ENCODE data around the gene FBXL13. TPM values are rescaled to one million over a fixed set of nuclear protein-coding genes. Genes with fewer than 3 reads are reported as not detected.

FBXL13 gene
- total and polyA plus RNA-seq, 10 of the 15 experiments (the other 5 are each of a cell fraction or from before 2014, with no cell fraction given), result 0.08 to 0.95 (median 0.28) TPM; not detected in 2

DNA sequence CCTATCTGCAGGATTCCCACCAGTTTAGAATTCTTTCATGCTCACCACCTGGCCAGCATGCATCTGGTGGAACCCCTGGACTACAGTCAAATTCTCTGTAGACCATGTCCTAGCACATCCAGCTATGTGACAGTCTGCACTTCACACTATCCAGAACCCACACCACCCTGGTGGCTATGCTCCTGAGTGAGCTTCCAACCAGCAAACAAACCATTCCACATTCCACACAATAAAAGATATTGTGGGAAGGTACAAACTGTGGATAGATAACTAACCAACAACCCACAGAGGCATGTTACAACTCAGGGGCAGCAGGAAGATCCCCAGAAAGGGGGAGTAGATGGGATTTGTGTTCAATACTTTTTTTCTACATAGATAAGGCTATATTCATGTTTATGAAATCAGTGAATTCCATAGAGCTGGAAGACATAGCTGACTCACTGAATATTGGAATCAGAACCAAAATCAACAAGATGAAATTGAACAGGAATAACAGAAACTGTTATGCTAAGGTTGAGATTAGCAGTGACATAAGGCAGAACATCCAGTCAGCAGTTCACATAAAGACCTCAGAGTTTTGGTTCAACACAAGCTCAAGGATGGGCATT is 89.3 kb downstream of the FBXL13 start:
- no peaks in the 10 kb centered on the region; a peak in 1 of 4 replicates for H3K27me3 ChIP-seq (replicated peaks in 1 of 2; ENCODE audit: control insufficient read depth in 2 of 2, insufficient read depth in 2 of 2, low read length in 1 of 2)
- RAD21 ChIA-PET (ENCODE audit: unreplicated experiment), result no interaction called here
- ATAC-seq (no peak), FAIRE-seq (no peak), DNase-seq (ENCODE audit: low read depth, low spot score) (no peak)
- no peak overlapping the region for H3K27ac ChIP-seq (ENCODE audit: control insufficient read depth, insufficient read depth)
- no peaks in the 10 kb centered on the region for H3K36me3 ChIP-seq (ENCODE audit: control insufficient read depth in 2 of 2, insufficient read depth in 2 of 2, low read length in 1 of 2)
- no peak overlapping the region for H3K4me3 ChIP-seq
- H3K9me3 ChIP-seq (replicated peaks; ENCODE audit: control insufficient read depth, insufficient read depth, low read length), result no peaks in the 10 kb centered on the region
- intact Hi-C loops (cut with micrococcal nuclease; ENCODE audit: unreplicated experiment) (no loop called here), in situ Hi-C loops (cut with MboI) (no loop called here)
- CTCF ChIA-PET, result interaction anchor here (0.8 kb wide), 1 partner anchor 77 kb away, joined by 5 read pairs; no protein-coding TSS in a partner anchor
- H3K9ac ChIP-seq (ENCODE audit: control insufficient read depth, insufficient read depth, low read length), result no peak overlapping the region
- TF ChIP-seq ATF2 (IDR thresholded peaks at IDR 0.05; ENCODE audit: low read length) (no peak), JUNB (IDR thresholded peaks at IDR 0.05) (no peak), RAD51 (IDR thresholded peaks at IDR 0.05) (no peak), NFIC (IDR thresholded peaks at IDR 0.05; ENCODE audit: low read depth, low read length) (no peak), LARP7 (IDR thresholded peaks at IDR 0.05) (no peak), EGR1 (IDR thresholded peaks at IDR 0.05; ENCODE audit: borderline replicate concordance in 1 of 2, low read depth in 2 of 2, low read length in 2 of 2) (no peak), STAT1 (conservative IDR thresholded peaks at IDR 0.05) (no peak), BACH1 (IDR thresholded peaks at IDR 0.05; ENCODE audit: borderline replicate concordance) (no peak), CREM (IDR thresholded peaks at IDR 0.05; ENCODE audit: low read depth) (no peak), BCL3 (IDR thresholded peaks at IDR 0.05; ENCODE audit: borderline replicate concordance, insufficient read depth, low read depth, low read length, poor library complexity, severe bottlenecking) (no peak), TCF7 (IDR thresholded peaks at IDR 0.05; ENCODE audit: borderline replicate concordance) (no peak), KAT2A (conservative IDR thresholded peaks at IDR 0.05; ENCODE audit: control insufficient read depth, low read depth, low read length) (no peak), ESRRA (IDR thresholded peaks at IDR 0.05; ENCODE audit: low read length) (no peak)
- TF ChIP-seq, protein P1, sequence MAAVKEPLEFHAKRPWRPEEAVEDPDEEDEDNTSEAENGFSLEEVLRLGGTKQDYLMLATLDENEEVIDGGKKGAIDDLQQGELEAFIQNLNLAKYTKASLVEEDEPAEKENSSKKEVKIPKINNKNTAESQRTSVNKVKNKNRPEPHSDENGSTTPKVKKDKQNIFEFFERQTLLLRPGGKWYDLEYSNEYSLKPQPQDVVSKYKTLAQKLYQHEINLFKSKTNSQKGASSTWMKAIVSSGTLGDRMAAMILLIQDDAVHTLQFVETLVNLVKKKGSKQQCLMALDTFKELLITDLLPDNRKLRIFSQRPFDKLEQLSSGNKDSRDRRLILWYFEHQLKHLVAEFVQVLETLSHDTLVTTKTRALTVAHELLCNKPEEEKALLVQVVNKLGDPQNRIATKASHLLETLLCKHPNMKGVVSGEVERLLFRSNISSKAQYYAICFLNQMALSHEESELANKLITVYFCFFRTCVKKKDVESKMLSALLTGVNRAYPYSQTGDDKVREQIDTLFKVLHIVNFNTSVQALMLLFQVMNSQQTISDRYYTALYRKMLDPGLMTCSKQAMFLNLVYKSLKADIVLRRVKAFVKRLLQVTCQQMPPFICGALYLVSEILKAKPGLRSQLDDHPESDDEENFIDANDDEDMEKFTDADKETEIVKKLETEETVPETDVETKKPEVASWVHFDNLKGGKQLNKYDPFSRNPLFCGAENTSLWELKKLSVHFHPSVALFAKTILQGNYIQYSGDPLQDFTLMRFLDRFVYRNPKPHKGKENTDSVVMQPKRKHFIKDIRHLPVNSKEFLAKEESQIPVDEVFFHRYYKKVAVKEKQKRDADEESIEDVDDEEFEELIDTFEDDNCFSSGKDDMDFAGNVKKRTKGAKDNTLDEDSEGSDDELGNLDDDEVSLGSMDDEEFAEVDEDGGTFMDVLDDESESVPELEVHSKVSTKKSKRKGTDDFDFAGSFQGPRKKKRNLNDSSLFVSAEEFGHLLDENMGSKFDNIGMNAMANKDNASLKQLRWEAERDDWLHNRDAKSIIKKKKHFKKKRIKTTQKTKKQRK (IDR thresholded peaks at IDR 0.05; ENCODE audit: low read depth, low read length), result no peak
- no TSS peak for BruUV-seq (replicated peaks)
- H3K79me2 ChIP-seq (ENCODE audit: control insufficient read depth, insufficient read depth, low read length), result no peaks in the 10 kb centered on the region
- H4K20me1 ChIP-seq (ENCODE audit: control insufficient read depth, insufficient read depth), result no peaks in the 10 kb centered on the region
- H2AFZ ChIP-seq (ENCODE audit: control insufficient read depth, low read depth, low read length), result no peak overlapping the region
- no peak overlapping the region for H3K4me2 ChIP-seq (ENCODE audit: control insufficient read depth, insufficient read depth)
- SMC1A ChIA-PET (ENCODE audit: uncharacterized antibody, unreplicated experiment), result no interaction called here
- H3K4me1 ChIP-seq (ENCODE audit: control insufficient read depth, insufficient read depth, low read length), result no peaks in the 10 kb centered on the region
- POLR2A ChIA-PET, result no interaction called here

Data from GM12878 (cell line).